ENCODE data around the gene PLXNA3.

PLXNA3 gene

DNA sequence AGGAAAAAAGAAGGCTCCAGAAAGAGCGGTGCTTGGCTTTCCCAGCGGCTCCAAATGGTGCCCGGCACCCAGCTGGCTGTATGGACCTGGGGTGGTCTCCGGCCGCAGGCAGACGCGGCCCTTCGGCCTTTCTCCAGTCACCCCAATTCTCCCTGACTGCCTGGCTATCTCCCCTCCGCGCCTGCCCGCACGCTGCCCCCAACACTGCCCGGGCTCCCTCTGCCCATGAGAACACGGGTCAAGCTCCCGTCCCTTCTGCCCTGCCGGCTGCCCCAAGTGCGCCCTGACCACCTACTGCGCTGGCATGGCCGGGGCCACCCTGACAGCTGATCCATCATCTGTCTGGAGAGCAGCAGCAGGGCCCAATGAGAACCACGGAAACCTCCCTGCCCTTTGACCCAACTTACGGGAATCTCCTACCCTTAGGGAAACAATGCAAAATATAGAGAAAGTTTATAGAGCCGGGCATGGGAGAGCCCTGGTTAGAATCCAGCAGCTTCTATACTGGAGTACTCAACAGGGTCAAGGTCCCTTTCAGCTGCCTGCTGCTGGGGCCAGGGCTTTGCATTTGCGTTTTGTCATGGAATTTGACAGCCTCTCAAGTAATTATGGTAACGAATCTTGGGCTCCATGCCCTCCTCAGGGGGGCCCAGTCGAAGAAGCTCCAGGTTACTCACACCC, 59.2 kb downstream of the PLXNA3 start:
- peak overlapping the region; percentile 81 to 96 for H3K27ac ChIP-seq
- DNase-seq, result no peak
- H3K27me3 ChIP-seq, result no peaks in the 10 kb centered on the region
- peak overlapping the region; percentile 48 to 67 for H3K4me3 ChIP-seq
- TF ChIP-seq, protein P1, sequence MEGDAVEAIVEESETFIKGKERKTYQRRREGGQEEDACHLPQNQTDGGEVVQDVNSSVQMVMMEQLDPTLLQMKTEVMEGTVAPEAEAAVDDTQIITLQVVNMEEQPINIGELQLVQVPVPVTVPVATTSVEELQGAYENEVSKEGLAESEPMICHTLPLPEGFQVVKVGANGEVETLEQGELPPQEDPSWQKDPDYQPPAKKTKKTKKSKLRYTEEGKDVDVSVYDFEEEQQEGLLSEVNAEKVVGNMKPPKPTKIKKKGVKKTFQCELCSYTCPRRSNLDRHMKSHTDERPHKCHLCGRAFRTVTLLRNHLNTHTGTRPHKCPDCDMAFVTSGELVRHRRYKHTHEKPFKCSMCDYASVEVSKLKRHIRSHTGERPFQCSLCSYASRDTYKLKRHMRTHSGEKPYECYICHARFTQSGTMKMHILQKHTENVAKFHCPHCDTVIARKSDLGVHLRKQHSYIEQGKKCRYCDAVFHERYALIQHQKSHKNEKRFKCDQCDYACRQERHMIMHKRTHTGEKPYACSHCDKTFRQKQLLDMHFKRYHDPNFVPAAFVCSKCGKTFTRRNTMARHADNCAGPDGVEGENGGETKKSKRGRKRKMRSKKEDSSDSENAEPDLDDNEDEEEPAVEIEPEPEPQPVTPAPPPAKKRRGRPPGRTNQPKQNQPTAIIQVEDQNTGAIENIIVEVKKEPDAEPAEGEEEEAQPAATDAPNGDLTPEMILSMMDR (IDR thresholded peaks at IDR 0.05), result no peak
- intact Hi-C loops (cut with DNase I; ENCODE audit: low total_unique reads), result no loop called here
- H3K9me3 ChIP-seq, result no peaks in the 10 kb centered on the region
- peaks cover 0 to 19% (median 0%) of the 10 kb centered on the region in 4 donors for H3K4me1 ChIP-seq
- no peaks in the 10 kb centered on the region for H3K36me3 ChIP-seq

DNA sequence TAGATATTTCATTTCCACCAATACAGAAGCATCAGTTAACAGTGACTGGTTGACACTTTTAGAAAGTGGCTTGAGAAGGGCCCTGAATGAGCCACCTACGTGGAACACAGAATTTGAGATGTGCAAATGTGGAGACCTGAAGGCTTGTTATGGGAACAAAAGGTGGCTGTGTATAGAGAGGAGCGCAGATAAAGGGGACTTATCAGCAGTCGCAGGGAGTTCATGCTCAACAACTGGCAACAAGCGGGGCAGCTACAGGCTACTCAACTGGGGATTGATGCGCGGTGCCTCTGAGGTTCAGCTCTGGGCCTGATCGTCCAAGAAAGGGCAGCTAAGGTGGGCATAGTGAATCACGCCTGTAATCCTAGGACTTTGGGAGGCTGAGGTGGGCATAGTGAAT, 61.3 kb downstream of the PLXNA3 start:
- H3K4me3 ChIP-seq, result no peak overlapping the region
- H3K36me3 ChIP-seq, result no peaks in the 10 kb centered on the region
- no peaks in the 10 kb centered on the region for H3K27me3 ChIP-seq
- no peak overlapping the region for H3K27ac ChIP-seq
- peaks cover 0 to 19% (median 0%) of the 10 kb centered on the region in 4 donors for H3K4me1 ChIP-seq
- DNase-seq, result no peak
- intact Hi-C loops (cut with DNase I; ENCODE audit: low total_unique reads), result no loop called here
- H3K9me3 ChIP-seq, result no peaks in the 10 kb centered on the region
- TF ChIP-seq, protein P1 (IDR thresholded peaks at IDR 0.05), result no peak

DNA sequence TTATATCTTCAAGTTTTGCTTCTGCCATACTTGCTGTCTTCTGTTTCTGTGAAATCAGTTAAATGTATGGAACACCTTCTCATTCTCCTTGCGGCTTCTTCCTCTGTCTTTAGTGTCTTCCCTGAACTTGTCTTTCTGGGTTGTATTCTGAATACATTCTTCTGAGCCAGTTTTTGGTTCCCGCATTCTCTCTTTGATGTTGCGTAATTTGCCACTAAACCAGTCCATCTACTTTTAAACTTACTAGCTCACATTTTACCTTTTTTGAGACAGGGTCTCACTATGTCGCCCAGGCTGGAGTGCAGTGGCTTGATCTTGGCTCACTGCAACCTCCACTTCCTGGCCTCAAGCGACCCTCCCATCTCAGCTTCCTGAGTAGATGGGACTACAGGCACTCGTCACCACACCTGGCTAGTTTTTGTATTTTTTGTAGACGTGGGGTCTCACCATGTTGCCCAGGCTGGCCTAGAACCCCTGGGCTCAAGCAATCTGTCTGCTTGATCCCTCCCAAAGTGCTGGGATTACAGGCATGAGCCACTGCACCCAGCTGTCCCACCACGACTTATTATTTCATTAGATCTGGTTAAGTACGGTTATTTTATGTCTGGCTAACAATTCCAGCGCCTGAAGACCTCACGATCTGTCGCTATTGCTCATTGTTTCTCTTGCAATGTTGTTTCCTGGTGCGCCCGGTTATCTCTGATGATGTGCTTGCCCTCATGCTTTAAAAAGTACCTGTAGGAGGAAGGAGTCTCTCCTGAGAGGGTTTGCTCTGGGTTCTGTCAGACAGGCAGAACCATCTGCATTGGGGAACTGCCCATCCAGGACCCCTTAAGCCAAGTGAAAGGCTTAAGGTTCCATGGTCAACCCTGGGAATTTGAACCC, 67.8 kb downstream of the PLXNA3 start:
- H3K4me1 ChIP-seq, result peaks cover 0 to 14% (median 4%) of the 10 kb centered on the region in 4 donors
- no peaks in the 10 kb centered on the region for H3K27me3 ChIP-seq
- H3K4me3 ChIP-seq, result no peak overlapping the region
- H3K36me3 ChIP-seq, result no peaks in the 10 kb centered on the region
- DNase-seq, result no peak
- peak overlapping the region in 1 of 2 donors; percentile 73 for H3K27ac ChIP-seq
- no peaks in the 10 kb centered on the region for H3K9me3 ChIP-seq
- intact Hi-C loops (cut with DNase I; ENCODE audit: low total_unique reads), result no loop called here
- TF ChIP-seq, protein P1 (IDR thresholded peaks at IDR 0.05), result no peak

DNA sequence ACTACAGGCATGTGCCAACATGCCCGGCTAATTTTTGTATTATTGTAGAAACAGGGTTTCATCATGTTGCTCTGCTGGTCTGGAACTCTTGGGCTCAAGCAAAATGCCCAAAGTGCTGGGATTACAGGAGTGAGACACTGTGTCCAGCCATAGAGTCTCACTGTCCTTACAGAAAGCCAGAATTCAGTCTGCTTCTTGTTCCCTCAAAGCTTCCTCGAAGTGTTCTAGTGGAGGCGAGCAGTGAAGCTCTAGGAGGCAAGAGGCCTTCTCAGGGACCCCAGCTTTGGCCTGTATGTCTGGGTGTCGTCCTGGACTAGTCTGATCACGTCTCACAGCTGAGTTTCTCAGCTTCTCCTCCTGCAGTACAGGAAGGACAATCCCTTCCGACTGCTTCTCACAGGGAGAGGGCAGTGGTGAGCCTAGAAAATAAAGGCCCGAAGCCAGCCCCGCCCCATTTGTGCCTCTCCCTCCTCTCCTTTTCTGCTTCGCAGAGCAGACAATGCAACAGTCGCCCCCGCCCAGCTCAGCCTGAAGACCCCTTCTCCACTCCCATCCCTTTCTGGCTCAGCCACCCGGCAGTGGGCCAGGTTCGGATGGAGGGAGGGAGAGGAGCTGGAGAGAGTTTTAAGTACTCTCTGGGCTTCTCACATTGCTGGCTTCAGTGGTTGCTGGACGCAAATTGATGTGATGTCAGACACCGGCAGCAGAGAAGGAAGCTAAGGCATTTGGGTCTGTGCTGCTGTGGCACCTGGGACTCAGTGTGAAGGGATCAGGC, 69.0 kb downstream of the PLXNA3 start:
- TF ChIP-seq, protein P1 (IDR thresholded peaks at IDR 0.05), result peak; percentile 39 to 48
- no peaks in the 10 kb centered on the region for H3K27me3 ChIP-seq
- intact Hi-C loops (cut with DNase I; ENCODE audit: low total_unique reads), result no loop called here

More for the DNA sequence above, 69.0 kb downstream of the PLXNA3 start:
- peak; percentile 80 to 86 for DNase-seq
- peaks cover 0 to 25% (median 6%) of the 10 kb centered on the region in 4 donors for H3K4me1 ChIP-seq
- H3K4me3 ChIP-seq, result peak overlapping the region; percentile 23 to 47
- peak overlapping the region; percentile 60 to 73 for H3K27ac ChIP-seq
- no peaks in the 10 kb centered on the region for H3K9me3 ChIP-seq
- H3K36me3 ChIP-seq, result peaks cover 0 to 10% (median 0%) of the 10 kb centered on the region in 3 donors
